GM06990 (cell line): ENCODE measurements around the gene CFAP52.

Source experiments
- DNase-seq: peaks from one replicate; pipeline ENCODE4 v3.0.0-alpha.2; 2011; ENCODE audit not compliant: insufficient read length; ENCODE audit errors: extremely low read depth
- H3K27me3 ChIP-seq: replicated peaks from 2 replicates; pipeline ENCODE4 v1.6.0; 2011; ENCODE audit warnings: low read length; ENCODE audit not compliant: control insufficient read depth, insufficient read depth
- H3K36me3 ChIP-seq: 2 replicates; pipeline ENCODE4 v1.5.1; 2011; ENCODE audit warnings: low read length; ENCODE audit not compliant: control insufficient read depth, insufficient read depth
- H3K4me3 ChIP-seq: replicated peaks from 2 replicates; pipeline ENCODE4 v1.5.1; 2011; ENCODE audit warnings: low read depth, mild to moderate bottlenecking, control low read depth, low read length
- CTCF ChIP-seq: IDR thresholded peaks from 2 replicates; pipeline ENCODE4 v1.5.1; 2011; ENCODE audit warnings: low read length, control low read depth, mild to moderate bottlenecking, inconsistent platforms; ENCODE audit not compliant: insufficient read depth, poor library complexity, severe bottlenecking

Gene CFAP52

GRCh38 chr17:9576521-9577372, at the start of gene CFAP52:
Gene CFAP52 (plus strand): TSS chr17:9576642. CDS start chr17:9576696, 54 bp downstream.
- peak; percentile 73 for DNase-seq
- peak within 1 kb of the TSS; percentile 98 for H3K4me3 ChIP-seq
- no peaks in the 10 kb centered on the region for H3K36me3 ChIP-seq
- no peaks in the 10 kb centered on the region for H3K27me3 ChIP-seq
- peak; percentile 83 for TF ChIP-seq CTCF

GRCh38 chr17:9527788-9528187, 48.7 kb upstream of the CFAP52 start:
- no peak for TF ChIP-seq CTCF
- no peak for DNase-seq
- no peak overlapping the region for H3K4me3 ChIP-seq
- no peaks in the 10 kb centered on the region for H3K36me3 ChIP-seq
- no peaks in the 10 kb centered on the region for H3K27me3 ChIP-seq

- no peak overlapping the region for H3K4me3 ChIP-seq
- no peak for DNase-seq
- peak; percentile 62 for TF ChIP-seq CTCF
- no peaks in the 10 kb centered on the region for H3K27me3 ChIP-seq
- H3K36me3 ChIP-seq = no peaks in the 10 kb centered on the region
Observed at GRCh38 chr17:9529033-9529700, 47.3 kb upstream of the CFAP52 start.

GRCh38 chr17:9531034-9531433, 45.4 kb upstream of the CFAP52 start:
- H3K27me3 ChIP-seq = no peaks in the 10 kb centered on the region
- DNase-seq = no peak
- no peak for TF ChIP-seq CTCF
- no peak overlapping the region for H3K4me3 ChIP-seq
- no peaks in the 10 kb centered on the region for H3K36me3 ChIP-seq

GRCh38 chr17:9532715-9533114, 43.7 kb upstream of the CFAP52 start:
- no peak for TF ChIP-seq CTCF
- no peak for DNase-seq
- Histone ChIP-seq H3K4me3 (no peak overlapping the region), H3K36me3 (no peaks in the 10 kb centered on the region), H3K27me3 (no peaks in the 10 kb centered on the region)
